NB4 (cell line): Measurements from ENCODE around the gene ARCN1.
"Not testable (repeated sequence)": the region's sequence is repeated elsewhere in the genome, so short reads cannot be mapped to it uniquely, and the experiment has no call there.

ENCODE experiments used
- DNase-seq: peaks from one replicate; pipeline ENCODE4 v3.0.0; 2010; ENCODE audit warnings: low read depth
- H3K4me3 ChIP-seq: one replicate; pipeline ENCODE4 v1.5.1; 2011; ENCODE audit warnings: mild to moderate bottlenecking, low read depth, low read length, moderate library complexity
- MYC ChIP-seq: IDR thresholded peaks from 2 replicates; pipeline ENCODE4 v1.6.1; 2011; ENCODE audit warnings: low read depth, low read length
- POLR2A ChIP-seq: IDR thresholded peaks from 2 replicates; pipeline ENCODE4 v1.6.1; 2011; ENCODE audit warnings: mild to moderate bottlenecking; ENCODE audit not compliant: insufficient read length; ENCODE audit errors: extremely low read depth
- TF ChIP-seq, protein P1 (sequence below): IDR thresholded peaks from one replicate; pipeline ENCODE4 v1.5.1; 2012; ENCODE audit warnings: low read depth, low read length
- TF ChIP-seq, protein P2 (sequence below): IDR thresholded peaks from 2 replicates; pipeline ENCODE4 v1.6.1; 2011; ENCODE audit warnings: low read depth, low read length

ARCN1 gene

GRCh38 chr11:118552341-118552740, 19.9 kb upstream of the ARCN1 start:
- H3K4me3 ChIP-seq, result no peak overlapping the region
- TF ChIP-seq POLR2A, result no peak
- TF ChIP-seq, protein P1, sequence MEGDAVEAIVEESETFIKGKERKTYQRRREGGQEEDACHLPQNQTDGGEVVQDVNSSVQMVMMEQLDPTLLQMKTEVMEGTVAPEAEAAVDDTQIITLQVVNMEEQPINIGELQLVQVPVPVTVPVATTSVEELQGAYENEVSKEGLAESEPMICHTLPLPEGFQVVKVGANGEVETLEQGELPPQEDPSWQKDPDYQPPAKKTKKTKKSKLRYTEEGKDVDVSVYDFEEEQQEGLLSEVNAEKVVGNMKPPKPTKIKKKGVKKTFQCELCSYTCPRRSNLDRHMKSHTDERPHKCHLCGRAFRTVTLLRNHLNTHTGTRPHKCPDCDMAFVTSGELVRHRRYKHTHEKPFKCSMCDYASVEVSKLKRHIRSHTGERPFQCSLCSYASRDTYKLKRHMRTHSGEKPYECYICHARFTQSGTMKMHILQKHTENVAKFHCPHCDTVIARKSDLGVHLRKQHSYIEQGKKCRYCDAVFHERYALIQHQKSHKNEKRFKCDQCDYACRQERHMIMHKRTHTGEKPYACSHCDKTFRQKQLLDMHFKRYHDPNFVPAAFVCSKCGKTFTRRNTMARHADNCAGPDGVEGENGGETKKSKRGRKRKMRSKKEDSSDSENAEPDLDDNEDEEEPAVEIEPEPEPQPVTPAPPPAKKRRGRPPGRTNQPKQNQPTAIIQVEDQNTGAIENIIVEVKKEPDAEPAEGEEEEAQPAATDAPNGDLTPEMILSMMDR, result no peak
- TF ChIP-seq MYC, result no peak
- TF ChIP-seq, protein P2, sequence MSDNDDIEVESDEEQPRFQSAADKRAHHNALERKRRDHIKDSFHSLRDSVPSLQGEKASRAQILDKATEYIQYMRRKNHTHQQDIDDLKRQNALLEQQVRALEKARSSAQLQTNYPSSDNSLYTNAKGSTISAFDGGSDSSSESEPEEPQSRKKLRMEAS, result no peak
- no peak for DNase-seq

DNA sequence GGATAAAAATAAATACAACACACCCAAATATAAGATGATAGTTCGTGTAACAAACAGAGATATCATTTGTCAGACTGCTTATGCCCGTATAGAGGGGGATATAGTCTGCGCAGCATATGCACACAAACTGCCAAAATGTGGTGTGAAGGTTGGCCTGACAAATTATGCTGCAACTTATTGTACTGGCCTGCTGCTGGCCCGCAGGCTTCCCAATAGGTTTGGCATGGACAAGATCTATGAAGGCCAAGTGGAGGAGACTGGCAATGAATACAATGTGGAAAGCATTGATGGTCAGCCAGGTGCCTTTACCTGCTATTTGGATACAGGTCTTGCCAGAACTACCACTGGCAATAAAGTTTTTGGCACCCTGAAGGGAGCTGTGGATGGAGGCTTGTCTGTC, 11.4 kb upstream of the ARCN1 start:
- no peak overlapping the region for H3K4me3 ChIP-seq
- no peak for TF ChIP-seq MYC
- TF ChIP-seq, protein P2, result no peak
- TF ChIP-seq, protein P1, result no peak
- TF ChIP-seq POLR2A, result no peak
- no peak for DNase-seq

DNA sequence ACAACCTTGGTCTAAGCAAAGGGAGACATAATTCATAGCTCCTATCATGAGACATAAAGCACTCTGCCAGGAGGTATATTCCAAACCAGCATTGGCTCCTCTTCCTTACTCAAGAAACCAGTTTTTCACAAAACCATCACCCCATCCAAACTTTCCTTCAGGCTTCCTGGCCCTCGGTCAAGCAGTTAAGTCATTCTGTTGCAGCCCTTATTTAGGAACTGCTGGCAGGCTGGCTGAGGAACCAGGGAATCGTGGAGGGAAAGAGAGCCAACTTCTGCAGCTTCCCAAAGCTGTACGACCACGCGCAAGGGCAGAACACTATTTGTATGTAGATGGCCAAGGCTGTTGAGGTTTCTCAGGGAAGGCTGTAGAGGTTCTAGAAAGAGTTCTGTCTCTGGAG, 7.2 kb upstream of the ARCN1 start:
- no peak overlapping the region for H3K4me3 ChIP-seq
- TF ChIP-seq, protein P2, result no peak
- TF ChIP-seq, protein P1, result no peak
- no peak for TF ChIP-seq POLR2A
- no peak for DNase-seq

DNA sequence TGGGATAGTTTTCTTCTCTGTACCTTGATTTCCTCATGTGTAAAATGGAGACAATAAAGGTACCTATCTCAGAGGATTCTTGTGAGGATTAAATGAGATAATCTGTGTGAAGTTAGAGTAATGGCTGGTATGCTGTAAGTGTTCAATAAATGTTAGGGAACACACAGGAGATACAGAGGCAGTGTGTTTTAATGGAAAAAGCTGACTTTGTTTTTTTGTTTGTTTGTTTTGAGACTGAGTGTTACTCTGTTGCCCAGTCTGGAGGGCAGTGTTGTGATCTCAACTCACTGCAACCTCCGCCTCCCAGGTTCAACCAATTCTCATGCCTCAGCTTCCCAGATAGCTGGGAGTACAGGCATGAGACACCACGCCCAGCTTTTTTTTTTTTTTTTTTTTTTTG, 2.5 kb upstream of the ARCN1 start:
- DNase-seq, result no peak
- H3K4me3 ChIP-seq, result no peak overlapping the region
- no peak for TF ChIP-seq POLR2A
- TF ChIP-seq, protein P2, result no peak

DNA sequence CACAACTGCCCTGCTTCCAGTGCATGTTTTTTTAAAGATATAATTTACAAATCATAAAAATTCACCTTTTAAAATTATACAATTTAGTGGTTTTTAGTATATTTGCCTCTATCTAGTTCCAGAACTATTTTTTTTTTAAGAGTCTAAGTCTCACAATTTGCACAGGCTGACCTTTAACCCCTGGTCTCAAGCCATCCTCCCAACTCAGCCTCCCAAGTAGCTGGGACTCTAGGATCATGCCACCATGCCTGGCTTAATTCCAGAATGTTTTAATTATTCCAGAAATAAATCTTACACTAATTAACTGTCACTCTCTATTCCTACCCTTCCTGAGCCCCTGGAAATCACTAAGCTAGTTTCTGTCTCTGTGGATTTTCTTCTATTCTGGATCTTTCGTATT, 1.4 kb upstream of the ARCN1 start:
- TF ChIP-seq, protein P1, result no peak
- TF ChIP-seq MYC, result no peak
- no peak for TF ChIP-seq POLR2A
- TF ChIP-seq, protein P2, result no peak
- H3K4me3 ChIP-seq, result no peak overlapping the region
- no peak for DNase-seq

DNA sequence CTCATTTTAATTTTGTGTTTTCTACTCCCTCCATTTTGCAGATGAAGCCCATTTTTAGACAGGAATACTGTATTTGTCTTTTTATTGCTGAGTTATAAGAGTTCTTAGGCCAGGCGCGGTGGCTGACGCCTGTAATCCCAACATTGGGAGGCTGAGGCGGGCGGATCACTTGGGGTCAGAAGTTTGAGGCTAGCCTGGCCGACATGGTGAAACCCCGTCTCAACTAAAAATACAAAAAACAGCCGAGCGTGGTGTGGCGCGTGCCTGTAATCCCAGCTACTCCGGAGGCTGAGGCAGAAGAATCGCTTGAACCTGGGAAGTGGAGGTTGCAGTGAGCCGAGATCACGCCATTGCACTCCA, 528 bp upstream of the ARCN1 start:
- DNase-seq, result not testable (repeated sequence)
- H3K4me3 ChIP-seq, result peak overlapping the region; percentile 88

- peak; percentile 43 for DNase-seq
- TF ChIP-seq, protein P1, result no peak
- TF ChIP-seq POLR2A (no peak), MYC (no peak)
- TF ChIP-seq, protein P2, result no peak
- peak overlapping the region; percentile 88 for H3K4me3 ChIP-seq
These were observed 857 bp downstream of the ARCN1 start for GRCh38 chr11:118572981-118573550.
